NCI-H82 treated with DMSO at 0.1 percent for 48 hours (cell line): ENCODE measurements around the gene PTPRN.
A peak's percentile ranks its signal among the peaks of the same experiment; 100 is the strongest.
"Not testable (repeated sequence)": the region's sequence is repeated elsewhere in the genome, so short reads cannot be mapped to it uniquely, and the experiment has no call there.

ENCODE experiments used
- DNase-seq: peaks from one replicate; lab custom pipeline; 2025; ENCODE audit not compliant: unreplicated experiment; lab: John Stamatoyannopoulos, UW

The PTPRN gene

DNA sequence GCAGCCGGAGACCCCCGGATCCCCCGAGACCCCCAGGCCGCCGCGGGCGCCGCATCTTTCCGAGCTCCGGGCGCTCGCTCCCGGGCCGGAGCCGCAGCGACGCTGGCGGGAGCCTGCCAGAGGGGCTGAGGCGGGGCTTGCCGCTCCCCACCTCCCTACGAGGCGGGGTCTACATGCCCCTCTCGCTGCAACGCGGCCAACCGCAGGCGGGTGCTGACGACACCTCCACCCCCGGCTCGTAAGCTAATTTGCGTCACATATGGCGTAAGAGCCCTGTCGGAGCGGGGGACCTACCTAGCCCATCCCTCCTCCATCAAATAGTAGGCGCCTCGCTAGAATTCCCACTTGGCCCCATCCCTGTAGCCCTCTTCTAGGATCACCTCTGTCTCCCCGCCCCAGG is at the start of gene PTPRN:
Gene PTPRN, minus strand, starts transcription at position 124 of the 400 bp plus-strand sequence. Its CDS starts 69 bp downstream, at position 55.
- peak; percentile 81 for DNase-seq

DNA sequence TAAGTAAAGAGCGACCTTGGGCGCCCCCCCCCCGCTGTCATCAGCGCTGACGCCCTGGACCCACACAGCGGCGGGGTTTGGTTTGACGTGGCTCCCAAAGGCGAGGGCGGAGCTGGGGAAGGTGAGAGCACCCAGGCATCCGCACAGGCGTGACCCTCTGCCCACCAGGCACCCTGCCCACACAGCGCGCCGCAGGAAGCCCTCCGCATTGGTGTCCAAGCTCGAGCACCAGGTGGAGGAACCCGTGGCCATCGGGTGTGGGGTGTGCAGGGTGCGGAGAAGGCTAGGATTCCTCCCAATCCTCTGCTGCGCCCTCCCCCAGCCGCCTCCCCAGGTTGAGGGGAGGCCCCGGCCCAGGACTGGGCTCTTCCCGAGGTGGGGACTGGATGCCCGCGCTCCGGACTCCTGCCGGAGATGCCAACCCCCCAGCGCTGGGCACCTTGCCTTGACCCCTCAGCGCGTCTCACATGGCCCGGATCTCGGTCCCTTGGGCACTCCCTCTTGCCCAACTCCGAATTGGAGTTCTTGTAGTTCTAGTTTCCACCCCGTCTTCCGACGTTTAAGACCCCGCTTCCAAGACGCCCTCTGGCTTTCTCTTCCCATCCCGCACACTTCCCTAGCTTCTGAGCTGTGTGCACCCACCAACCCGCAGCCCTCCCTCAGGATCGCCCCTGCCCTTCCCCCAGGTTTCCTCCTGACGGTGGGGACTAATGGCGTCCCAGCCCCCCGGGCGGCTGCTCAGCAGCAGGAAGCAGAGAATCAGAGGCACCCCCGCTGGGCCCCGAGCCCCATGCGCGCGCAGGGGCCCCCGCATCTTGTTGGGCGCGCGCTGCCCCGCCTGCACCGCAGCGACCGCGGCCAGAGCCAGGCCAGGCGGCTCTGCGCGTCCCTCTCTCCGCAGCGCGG is 49.2 kb upstream of the PTPRN start:
- no peak for DNase-seq

DNA sequence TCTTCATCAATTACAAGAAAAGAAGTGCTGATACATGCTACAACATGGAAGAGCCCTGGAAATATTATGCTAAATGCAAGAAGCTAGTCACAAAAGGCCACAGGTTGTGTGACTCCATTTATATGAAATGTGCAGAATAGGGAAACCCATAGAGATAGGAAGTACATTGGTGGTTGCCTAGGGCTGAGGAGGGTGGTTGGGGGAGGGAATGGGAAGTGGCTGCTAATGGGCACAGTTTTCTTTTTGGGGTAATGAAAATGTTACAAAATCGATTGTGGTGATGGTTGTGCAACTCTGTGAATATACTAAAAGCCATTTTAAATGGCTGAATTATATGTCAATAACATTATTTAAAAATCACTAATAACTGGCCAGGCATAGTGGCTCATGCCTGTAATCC is 47.6 kb upstream of the PTPRN start:
- no peak for DNase-seq

DNA sequence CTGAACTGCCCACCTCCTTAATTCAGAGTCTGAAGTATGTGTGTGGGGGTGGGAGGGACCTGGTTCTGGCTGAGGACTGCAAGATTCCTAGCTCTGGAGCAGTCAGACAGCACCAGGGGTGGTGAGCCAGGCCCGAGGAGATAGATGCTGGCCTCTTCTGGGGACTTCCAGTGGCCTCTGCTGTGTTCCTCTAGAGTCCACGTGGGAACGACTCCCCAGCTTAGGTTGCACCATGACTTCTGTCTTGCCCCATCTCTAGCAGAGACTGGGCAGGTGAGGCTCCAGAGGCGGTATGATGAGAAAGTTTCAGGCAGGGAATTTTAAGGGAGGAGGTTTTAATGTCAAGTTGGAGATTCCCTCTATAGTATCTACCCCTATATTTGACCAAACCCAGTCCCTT is 45.4 kb upstream of the PTPRN start:
- no peak for DNase-seq

DNA sequence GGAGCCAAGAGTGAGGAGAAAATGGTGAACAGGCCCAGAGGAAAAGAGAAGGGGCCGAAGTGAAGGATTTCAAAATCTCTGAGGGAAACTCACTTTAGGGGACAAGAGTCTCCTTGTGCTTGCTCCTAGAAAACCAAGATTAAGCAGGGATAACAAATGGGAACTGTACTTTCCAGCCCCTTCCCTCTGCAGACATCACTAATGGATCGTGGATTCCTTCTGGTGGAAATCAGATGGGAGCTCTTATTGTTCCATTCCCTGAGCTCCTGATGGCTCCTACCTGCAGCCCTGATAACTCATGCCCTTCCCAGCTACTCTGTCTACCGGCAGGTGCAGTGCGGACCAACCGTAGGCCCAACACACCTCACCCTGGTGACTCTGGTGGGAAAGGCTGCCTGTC is 43.9 kb upstream of the PTPRN start:
- DNase-seq = no peak

DNA sequence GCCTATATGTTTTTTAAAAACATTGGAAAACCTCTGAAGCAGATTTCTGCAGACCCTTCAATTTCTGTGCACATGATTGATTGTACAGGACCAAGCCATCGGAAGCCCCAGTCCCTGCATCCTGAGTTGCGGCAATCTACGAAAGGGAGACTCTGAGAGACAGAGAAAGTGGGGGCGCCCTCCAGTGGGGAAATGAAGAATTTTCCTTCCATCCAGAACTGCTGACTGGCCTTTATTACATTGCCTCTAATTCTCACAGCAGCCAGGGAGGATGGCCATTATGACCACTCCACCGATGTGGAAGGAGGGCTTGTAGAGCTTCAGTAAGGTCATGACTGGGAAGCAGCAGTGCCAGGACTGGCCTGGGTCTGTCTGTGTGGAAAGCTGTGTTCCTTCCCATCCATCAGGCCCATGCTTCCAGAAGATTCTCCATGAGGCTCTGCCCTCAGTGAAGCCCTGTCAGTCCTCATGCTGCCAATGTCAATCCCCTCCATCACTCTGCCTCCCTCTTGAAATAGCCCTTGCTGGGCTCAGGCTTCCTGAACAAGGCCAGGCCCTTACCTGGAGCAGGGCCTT is 43.3 kb upstream of the PTPRN start:
- DNase-seq = peak; percentile 11

DNA sequence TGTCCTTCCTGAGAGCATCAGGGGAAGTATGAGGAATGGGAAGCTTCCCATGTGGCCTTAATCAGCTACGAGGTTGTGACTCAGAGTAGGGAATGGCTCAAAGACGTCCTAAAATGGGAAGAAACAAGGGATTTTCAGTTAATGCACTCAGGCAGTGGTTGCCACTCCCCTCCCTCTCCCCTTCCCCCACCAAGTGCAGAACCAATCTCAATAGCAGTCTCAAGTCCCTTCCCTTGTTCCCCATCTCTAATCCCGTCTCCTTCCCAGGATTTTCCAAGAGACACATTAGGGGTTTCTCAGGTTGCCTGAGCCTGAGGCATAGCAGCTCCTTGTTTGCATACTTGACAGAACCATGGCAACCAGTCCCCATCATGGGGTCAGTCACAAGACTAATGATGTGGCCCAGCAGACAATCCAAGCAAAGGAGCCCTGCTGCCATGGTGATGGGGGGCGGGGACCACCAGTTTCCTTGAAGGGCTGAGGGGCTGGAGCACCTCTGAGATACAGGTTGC is 41.6 kb upstream of the PTPRN start:
- no peak for DNase-seq

DNA sequence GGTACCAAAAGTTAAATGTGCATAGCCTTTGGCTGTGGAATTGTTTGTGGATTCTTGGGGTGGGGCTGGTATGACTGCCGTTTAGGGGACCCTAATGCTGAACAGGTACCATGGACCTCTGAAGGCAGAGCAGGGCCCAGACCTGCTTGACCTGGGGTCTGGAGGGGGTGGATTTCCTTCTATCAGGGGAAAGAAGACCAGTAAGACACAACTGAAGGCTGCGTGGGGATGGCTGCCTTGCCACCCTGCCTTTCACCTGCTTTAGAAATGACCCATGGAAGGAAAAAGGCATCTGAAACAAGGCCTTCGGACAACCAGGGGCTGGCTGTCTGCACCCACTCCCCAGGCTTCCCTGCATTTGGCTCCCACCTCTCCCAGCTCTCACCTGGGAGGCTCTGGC is 41.0 kb upstream of the PTPRN start:
- DNase-seq = no peak

DNA sequence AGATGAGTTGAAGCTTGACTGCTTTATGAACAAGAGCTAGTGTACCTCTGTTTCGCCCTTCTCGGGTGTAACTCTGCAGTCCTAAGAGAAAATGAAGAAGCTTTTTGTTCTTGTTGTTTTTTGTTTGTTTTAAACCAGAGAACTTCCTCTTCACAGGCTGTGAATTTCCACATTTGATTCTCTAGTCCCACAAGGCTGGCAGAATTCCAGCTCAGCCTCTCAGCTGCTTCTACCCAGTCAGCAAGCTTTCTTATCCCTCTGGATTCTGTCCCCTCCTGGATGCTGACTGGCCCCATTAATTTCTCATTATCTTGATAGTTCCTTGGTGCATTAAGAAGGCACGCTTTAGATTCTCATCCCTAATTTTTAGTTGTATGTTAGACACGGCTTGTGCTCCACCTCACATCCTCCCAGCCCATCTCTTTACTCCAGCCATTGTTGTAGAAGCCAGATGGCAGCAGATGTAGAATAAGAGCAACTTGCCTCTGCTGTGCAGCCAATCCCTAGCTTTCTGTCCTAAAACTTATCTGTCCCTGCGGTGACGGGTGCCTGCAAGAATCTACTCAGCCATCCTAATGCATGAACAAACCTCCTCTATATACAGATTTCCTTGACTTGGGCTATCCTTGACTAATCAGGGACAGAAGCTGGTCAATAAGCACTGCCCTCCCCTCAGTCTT is 35.7 kb upstream of the PTPRN start:
- peak; percentile 50 for DNase-seq

DNA sequence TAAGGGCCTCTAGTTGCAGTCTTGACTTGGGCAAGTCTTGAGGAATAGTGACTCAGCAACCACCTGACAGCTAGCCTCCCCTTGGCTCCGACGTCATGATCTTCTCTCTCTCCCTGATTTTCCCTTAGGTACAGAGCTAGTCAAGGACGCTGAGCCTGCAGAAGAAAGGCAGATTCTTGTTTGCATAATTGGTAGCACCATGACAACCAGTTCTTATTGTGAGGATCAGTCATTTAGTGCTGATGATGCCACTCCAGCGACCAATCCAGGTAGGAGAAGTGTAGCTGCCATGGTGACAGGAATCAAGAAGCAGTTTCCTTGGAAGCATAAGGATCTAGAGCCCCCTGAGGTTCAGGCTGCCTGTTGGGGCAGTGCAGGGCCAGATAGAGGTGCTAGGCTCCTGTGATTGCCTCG is 26.2 kb upstream of the PTPRN start:
- no peak for DNase-seq

DNA sequence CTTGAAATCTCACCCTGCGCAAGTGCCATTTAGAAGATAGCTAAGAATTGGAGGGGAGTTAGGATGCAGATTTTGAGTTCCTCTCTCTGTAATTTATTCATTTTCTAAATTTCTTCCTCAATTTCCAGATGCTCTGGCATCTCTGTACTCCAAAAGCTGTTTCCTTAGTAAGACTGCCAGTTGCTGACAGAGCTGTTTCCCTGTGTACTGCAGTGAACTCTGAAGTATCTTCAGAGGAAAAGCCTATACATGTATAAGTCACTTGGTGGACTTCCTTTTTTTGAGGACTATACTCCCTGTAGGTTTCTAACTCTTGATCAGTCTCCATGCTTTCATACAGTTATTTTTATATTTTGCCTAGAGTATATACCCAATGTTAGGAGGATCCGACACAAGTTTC is 24.9 kb upstream of the PTPRN start:
- DNase-seq = no peak

DNA sequence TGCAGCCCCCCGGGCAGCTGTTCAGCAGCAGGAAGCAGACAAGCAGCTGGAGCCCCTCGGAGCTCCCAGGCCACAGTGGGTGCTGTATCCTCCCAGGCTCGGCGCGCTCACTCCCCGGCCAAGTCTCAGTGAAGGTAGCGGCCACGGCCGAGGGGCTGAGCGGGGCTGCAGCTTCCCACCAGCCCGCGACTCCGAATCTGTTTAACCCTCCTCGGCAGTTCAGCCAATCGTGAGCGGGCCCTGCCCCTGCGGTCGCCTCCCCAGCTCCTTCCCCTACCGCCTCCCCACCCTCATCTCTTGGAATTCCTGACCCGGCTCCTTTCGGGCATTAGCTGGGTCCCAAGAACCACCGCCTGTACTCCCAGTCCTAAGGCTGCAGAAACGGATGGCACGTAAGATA is 23.3 kb upstream of the PTPRN start, which contains the start of gene RESP18:
Gene RESP18, minus strand, starts transcription at position 203 of the 400 bp plus-strand sequence.
- DNase-seq = no peak

DNA sequence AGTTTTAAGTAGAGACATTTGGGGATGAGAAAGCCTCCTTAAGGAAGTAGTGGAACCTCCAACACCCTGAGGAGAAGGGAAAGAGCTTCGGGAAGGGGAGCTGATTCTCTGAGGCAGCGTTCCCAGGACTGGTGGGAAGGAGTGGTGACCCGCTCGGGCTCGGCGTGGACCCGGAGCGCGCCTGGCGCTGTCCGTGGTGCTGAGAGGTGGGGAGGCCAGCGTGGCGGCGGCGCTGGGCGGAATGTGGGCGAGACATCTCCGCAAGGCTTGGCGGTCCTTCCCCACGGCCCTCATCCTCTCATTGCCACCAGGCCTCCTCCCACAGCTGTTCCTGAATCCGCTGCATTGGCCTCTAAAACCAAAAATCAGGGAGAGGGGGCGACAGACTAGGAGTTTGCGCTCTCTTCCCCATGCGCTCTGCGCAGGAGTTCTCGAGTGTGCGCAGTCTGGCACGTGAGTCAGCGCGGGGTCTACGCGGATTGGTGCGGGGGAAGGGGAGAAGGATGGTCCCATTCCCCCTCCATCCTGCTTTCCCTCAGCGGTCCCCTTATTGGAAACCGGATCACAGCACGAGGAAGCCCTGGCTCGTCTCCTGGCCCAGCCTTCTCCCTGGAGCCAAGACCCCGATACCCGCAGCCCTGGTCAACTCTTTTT is 22.5 kb upstream of the PTPRN start:
- no peak for DNase-seq

DNA sequence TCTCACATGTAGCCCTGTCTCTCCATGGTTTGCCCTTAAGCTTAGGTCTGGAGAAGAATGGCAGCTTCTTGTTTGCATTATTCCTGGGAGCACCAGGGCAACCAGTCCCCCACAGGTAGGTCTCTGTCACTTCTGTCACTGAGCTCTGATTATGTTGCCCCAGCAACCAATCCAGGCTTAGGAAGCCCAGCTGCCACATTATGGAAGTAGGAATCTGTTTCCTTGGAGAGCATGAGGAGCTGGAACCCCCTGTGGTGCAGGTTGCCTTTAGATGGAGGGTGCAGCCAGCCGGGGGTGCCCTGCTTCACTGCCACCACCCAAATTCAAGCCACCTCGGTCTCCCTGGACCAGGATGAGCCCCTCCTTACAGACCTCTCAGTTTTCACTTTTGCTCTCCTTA is 18.5 kb upstream of the PTPRN start:
- peak; percentile 82 for DNase-seq

DNA sequence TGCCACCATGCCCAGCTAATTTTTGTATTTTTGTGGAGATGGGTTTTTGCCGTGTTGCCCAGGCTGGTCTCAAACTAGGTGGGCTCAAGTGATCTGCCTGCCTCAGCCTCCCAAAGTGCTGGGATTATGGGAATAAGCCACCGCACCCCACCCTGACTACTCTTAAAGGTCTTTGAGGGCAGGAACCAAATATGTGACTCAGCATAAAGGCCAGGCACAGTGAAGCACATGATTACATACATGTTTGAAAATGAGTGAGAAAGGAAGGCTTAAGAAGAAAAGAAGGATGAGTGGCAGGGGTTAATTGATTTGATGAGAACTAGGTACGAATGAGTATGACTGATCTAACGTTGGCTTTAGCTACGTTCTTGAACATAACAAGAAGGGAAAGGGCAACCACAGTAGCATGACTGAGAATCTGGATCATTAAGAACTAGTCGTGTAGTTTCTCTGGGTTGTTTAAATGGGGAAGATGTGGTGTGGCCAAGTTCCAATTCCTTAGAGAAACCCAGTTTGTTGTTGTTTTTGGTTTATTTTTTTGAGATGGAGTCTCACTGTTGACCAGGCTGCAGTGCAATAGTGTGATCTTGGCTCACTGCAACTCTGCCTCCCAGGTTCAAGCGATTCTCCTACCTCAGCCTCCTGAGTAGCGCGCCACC is 16.6 kb upstream of the PTPRN start:
- no peak for DNase-seq

DNA sequence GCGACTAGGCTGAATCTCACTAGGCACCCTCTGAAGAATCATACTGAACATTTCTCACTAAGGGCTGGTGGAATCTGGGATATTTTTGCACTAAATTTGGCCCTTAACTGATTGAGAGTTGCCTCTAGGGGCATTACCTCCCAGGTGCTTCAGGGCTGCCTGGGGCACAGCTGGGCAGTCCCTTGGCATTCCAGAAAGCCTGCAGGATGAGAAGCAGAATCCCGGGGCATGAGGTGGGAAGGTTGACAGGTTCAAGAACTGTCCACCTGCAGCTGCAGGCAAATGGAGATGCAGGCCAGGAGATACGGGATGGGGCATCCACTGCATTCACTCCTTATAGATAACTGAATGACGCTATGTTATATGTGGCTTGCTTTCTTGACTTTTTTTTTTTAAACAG is 15.9 kb upstream of the PTPRN start:
- no peak for DNase-seq

DNA sequence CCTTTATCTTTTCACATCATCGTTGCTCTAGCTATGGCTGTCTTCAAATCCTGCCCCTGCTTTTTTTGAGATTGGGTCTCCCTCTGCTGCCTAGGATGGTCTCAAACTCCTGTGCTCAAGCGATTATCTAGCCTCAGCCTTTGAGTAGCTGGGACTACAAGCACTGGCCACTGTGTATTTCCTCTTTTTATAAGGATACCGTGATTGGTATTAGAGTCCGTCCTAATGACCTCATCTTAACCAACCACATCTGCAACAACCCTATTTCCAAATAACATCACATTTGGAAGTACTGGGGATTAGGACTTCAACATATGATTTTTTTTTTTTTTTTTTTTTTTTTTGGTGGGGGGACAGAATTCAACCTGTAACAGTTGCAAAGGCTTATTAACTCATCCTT is 14.2 kb upstream of the PTPRN start:
- no peak for DNase-seq

DNA sequence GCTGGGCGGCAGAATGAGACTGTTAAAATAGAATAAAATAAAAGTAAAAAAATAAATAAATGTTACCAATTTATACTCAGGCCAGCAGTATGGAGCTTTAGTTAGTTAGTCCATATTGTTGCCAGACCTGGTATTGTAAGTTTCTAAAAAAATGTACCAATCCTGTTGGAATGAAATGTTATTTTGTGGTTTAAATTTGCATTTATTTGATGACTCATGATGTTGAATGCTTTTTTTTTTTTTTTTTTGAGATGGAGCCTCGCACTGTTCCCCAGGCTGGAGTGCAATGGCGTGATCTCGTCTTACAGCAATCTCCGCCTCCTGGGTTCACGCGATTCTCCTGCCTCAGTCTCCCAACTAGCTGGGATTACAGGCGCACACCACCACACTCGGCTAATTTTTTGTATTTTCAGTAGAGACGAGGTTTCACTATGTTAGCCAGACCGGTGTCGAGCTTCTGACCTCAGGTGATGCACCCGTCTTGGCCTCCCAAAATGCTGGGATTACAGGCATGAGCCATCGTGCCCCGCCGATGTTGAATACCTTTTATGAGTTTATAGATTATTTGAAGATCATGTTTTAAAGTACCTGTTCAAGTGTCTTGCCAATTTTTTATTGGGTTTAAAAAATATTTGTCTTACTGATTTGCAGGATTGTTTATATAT is 5.7 kb upstream of the PTPRN start:
- DNase-seq = no peak

DNA sequence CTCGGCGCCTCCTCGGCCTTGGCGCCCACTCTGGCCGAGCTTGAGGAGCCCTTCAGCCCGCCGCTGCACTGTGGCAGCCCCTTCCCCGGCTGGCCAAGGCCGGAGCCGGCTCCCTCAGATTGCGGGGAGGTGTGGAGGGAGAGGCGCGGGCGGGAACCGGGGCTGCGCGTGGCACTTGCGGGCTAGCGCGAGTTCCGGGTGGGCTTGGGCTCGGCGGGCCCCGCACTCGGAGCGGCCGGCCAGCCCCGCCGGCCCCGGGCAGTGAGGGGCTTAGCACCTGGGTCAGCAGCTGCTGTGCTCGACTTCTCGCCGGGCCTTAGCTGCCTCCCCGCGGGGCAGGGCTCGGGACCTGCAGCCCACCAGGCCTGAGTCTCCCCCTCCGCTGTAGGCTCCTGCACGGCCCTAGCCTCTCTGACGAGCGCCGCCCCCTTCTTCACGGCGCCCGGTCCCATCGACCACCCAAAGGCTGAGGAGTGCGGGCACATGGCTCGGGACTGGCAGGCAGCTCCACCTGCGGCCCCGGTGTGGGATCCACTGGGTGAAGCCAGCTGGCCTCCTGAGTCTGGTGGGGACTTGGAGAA is 3.6 kb upstream of the PTPRN start:
- DNase-seq = not testable (repeated sequence)
